C4-2B (cell line): ENCODE data around the gene FAM24B.

Source experiments
- CTCF ChIP-seq: fragments of 450-650 bp; conservative IDR thresholded peaks from 2 replicates; pipeline ENCODE4 v1.5.1; 2017; ENCODE audit warnings: mild to moderate bottlenecking
- ZFX ChIP-seq: fragments of 450-650 bp; IDR thresholded peaks from 2 replicates; pipeline ENCODE4 v1.6.1; 2017

GRCh38 chr10:122856902-122857301, 22.5 kb downstream of the FAM24B start:
- TF ChIP-seq CTCF: no peak
- TF ChIP-seq ZFX: no peak
